Measurements from ENCODE around the gene PPP1R12A.
"Not testable (repeated sequence)": the region's sequence is repeated elsewhere in the genome, so short reads cannot be mapped to it uniquely, and the experiment has no call there.

Gene PPP1R12A

DNA sequence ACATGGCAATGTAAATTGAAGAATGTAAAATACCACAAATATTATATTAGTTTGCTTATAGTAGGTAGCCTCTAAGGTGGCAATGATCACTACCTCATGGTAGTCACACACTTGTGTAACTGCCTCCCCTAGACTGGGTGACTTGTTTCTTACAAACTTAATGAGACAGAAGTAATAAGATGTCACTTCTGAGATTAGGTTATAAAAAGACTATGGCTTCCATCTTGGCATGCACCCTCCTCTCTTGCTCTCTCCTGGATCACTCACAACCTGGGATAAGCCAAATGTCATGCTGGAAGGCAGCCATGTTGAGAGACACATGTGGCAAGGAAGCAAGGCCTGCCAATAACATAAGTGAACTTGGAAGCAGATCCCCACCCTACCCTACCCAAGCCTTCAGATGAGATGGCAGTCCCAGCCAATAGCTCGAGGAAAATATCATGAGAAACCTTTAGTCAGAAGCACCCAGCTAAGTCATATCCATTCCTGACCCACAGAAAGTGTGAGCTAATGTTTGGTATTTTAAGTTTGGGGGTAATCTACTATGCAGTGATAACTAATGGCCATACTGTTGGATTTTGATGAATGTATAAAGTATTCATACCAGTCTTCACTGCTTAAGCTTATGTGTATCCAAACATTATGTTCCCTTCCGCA, 43.3 kb downstream of the PPP1R12A start:
- DNase-seq, result no peak

DNA sequence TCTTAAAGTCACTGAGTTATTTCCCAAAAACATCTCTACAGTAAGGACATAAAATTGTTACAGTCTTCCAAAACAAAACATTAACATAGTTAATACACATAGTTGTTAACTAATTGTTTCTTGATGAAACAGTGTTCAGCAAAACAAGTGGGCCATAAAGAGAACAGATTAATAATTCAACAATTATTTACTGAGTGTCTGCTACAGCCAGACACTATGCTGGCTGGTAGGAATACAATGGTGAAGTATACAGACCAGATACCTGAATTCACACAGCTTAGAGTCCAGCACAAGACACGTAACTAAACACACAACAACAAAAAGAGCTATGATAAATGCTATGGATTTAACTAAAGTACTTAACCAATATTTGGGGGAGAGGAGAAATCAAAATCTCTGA, 47.0 kb downstream of the PPP1R12A start:
- DNase-seq, result no peak

DNA sequence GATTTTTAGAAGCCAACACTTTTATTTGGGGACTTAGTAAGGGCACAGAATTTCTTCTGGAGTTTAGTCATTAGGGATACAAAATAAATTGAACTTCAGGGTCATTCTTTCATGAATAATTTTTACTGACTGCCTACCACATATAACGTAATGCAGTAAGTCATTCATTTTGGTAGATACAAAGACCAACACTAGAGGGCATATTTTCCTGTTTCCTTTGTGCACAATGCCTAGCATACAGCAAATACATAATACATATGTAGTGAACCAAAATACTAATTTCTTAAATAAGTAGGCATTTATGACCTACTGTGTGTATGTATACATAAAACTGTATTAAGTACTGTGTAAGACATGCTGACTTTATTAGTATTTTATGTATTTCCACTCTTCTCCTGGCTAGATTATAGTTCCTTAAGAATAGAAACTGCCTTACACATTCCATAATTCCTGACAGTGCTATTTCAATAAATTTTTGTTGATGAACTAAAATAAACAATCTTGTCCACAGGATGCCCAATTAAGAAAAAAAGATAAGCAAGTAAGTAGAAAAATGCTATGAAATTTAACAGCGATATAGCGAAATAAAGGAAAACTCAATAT, 47.9 kb downstream of the PPP1R12A start:
- no peak for DNase-seq

DNA sequence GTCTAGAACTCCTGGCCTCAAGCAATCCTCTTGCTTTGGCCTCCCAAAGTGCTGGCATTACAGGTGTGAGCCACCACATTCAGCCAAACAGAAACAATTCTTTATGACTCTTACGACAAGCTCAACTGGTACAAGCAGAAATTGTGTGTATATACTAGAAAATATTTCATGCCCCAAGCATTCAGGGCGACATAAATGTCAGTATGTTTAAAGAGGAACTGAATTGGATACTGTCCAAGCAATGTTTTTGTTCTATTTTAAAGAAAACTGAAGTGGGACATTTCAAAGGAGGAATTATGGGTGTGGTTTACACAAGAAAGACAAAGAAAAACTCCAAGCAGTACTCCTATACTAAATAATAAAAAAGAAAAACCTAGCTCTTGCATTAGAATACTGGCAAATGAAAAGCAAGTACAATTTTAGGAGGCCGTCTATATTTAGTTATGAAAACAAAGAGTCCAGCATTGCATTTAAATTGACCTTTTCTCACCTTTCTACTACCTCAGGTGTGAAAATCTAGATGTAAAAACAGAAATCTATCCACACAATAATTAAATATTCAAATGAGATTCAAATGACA, 48.9 kb downstream of the PPP1R12A start:
- no peak for DNase-seq

DNA sequence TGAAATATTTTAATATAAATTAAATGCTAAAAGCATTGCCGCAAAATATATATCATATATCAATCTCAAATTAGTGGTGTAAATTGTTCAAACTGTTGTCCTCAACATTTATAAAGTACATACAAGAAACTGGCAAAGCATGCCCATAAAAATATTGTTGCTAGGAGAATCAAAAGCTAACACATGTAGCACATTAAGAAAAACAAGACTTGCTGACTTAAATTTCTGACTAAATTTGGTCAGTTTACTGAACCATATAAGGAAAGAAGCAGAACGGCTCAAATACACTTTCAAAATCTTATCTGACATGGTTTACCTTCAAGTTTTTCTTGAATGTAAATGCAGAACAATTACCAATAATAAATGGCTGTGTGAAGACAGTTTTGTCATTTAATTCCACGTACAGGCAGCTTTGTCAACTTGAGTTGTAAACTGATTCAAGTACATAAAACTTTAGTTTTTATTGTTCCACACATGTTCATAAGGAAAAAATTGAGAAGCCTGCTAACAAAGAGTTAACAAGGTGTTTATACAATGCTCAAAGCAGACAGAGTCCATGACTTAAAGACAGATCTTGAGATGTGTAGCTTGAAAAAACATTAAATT, 50.4 kb downstream of the PPP1R12A start:
- DNase-seq, result no peak

DNA sequence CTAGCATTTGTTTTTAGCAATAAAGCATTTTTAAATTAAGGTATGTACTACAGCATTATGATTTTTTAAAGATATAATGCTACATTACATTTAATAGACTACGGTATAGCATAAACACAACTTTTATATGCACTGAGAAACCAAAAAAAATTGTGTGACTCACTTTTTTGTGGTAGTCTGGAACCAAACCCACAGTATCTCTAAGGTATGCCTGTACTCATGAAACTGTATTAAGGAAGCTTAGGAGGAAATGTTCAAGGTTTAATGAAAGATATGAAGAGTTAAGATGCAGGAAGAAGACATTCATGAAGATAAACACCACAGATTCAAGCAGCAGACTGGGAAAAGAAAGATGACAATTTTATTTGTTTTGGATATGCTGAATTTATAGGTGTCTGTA, 51.7 kb downstream of the PPP1R12A start:
- no peak for DNase-seq

DNA sequence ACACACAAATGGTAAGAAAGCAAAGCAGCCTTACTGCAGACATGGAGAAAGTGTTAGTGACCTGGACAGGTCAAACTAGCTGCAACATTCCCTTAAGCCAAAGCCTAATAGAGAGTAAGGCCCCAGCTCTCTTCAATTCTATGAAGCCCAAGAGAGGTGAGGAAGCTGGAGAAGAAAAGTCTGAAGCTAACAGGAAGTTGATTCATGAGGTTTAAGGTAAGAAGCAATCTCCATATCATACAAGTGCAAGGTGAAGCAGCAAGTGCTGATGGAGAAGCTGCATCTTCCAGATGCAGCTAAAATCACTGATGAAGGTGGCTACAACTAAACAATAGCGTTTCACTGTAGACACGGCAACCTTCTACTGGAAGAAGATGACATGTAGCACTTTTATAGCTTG, 53.5 kb downstream of the PPP1R12A start:
- no peak for DNase-seq

DNA sequence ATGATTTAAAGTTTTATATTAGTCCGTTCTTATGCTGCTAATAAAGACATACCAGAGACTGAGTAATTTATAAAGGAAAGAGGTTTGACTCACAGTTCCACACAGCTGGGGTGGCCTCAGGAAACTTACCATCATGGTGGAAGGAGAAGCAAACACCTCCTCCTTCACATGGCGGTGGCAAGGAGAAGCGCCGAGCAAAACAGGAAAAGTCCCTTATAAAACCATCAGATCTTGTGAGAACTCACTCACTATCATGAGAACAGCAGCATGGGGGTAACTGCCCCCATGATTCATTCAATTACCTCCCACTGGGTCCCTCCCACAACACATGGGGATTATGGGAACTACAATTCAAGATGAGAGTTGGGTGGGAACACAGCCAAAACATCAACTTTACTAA, 56.4 kb downstream of the PPP1R12A start:
- DNase-seq, result not testable (repeated sequence)

DNA sequence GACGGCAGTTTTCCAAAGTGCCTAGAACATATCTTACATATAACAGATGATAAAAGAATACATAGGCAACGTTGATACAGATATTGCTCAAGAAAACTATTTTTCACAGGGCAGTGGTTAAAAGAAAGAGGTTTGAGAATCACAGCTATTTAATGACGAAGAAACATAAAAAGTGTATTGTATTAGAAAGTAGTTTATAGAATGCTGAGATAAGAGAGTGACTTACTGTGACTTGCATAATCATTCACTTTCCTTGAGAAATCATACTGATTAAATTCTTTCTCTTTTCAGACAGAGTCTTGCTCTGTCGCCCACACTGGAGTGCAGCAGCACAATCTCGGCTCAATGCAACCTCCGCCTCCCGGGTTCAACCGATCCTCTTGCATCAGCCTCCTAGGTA, 57.7 kb downstream of the PPP1R12A start:
- no peak for DNase-seq

DNA sequence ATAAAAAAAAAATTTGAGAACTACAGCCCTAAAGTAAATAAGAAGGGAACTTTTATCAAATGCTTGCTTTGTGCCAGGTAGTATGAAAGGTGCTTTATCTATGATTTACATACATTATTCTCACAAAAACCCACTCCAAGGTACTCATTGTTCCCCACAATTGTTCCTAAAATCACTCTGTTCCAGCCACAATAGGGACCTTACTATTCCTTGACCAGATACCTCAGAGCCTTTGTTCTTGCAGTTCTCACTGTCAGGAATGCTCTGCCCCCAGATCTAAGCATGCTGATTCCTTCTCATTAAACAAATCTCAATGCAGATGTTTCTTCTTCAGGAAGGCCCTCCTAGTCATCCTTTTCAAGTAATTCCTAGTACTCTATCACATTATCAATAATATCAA, 60.2 kb downstream of the PPP1R12A start:
- no peak for DNase-seq

DNA sequence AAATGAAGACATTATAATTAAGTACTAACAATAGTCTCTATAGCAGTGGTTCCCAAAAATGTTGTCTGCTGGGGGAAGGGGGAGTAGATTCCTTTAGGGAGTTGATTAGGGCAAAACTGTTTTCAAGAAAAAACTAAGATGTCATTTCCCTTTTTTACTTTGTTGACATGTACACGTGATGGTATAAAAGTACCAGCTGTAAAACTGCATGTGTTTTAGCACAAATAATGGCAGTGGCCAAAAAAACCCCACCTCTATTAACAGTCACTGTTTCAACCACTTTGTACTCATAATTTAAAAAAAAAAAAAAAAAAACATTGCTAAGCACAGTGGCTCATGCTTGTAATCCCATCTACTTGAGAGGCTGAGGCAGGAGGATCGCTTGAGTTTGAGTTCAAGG, 61.7 kb downstream of the PPP1R12A start:
- no peak for DNase-seq

DNA sequence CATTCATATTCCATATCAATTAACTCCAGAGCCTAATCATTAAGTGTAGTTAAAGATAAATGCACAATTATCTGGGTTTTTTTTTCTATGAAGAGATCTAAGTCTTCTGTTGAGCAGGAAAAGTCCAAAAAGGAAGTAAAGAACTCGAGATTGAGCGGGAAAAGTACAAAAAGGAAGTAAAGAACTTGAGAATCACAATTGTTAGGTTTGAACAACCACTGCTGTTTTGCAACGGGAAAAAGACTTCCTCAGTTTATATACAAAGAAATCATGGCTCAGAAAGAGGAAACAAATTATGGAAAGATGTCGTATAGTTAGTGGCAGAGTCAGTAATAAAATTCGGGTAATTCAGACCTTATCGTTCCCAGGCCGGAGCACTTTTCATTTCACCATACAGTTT, 63.3 kb downstream of the PPP1R12A start:
- no peak for DNase-seq

DNA sequence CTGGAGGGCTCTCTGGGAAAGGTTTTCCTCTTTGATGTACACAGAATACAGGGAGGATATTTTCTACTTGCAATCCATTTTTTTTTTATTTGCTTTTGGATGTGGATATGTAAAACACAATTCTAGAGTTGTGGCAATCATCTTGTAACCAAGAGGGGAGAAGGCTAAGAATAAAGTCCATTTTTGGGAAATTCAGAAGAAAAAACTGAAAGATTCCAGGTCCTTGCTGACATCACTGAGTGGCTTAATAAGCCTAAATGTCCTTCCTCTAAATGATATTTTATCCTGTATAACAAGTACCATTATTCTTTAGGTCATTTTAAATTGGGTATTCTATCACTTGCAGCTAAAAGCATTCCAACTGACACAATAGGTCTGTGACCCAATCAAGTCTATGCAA, 64.0 kb downstream of the PPP1R12A start:
- no peak for DNase-seq

DNA sequence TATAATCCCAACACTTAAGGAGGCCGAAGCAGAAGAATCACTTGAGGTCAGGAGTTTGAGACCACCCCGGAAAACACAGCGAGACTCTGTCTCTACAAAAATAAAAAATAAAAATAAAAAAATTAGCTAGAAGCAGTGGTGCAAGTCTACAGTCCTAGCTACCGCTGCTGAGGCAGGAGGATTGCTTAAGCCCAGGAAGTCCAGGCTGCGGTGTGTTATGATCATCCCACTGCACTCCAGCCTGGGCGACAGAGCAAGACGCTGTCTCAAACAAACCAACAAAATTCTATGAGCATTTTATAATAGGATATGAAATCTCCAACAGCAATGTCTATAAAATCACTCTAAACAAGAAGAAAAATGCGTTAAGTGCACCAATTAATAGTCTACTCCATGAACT, 75.3 kb downstream of the PPP1R12A start:
- DNase-seq, result no peak

DNA sequence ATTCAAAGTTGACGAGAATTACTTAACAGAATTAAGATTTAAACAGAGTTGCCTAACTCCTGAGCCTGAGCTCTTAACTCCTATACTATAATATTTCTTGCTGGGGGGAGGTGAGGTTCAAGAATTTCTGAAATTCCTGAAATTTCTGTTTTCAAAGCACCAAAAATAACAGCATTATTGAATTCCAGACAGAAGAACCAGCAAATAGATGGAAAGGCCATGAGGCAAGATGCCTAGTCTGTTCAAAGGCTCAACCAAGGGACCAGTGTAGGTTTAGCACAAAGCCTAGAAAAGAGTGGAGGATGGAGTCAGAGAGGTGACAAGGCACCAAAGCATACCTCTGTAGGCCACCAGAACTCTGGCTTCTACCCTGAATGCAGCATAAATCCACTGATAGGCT, 76.4 kb downstream of the PPP1R12A start:
- DNase-seq, result no peak

DNA sequence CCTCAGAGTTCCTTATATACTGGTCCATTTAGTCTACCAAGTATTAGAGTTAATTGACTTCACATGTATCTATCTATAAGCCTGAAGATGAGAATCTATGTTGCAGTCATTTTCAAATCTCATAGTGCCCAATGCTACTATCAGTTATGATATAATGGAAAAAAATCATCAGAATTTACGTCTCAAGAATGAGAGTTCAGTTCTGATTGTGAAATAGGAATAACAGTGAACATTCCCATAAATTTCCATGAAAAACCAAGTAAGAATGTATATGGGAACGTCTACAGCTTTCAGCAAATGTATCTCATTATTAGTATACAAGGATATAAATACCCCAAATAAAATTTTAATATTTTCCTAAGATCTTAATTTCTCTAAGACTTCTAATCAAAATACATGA, 77.2 kb downstream of the PPP1R12A start:
- no peak for DNase-seq

DNA sequence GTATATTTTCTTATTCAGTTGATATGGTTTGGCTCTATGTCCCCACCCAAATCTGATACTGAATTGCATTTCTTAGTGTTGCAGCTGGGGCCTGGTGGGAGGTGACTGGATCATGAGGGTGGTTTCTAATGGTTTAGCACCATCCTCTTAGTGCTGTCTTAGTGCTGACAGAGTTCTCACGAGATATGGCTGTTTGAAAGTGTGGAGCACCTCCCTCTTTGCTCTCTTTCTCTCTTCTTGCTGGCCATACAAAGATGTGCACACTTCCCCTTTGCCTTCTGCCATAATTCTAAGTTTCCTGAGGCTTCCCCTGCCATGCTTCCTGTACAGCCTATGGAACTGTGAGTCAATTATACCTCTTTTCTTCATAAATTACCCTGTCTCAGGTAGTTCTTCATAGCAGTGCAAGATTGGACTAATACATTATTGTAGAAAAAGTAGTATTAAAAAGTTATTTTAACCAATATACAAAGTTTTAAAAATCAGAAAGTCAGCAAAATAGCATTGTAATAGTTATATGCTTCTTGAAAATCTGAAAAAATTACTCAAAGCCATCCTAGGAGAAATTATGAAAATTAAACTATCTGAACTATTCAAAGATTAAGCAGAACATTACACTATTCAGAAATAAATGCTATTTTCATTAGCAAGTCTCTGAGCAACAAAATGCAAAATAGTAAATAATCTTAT, 84.1 kb downstream of the PPP1R12A start:
- no peak for DNase-seq

DNA sequence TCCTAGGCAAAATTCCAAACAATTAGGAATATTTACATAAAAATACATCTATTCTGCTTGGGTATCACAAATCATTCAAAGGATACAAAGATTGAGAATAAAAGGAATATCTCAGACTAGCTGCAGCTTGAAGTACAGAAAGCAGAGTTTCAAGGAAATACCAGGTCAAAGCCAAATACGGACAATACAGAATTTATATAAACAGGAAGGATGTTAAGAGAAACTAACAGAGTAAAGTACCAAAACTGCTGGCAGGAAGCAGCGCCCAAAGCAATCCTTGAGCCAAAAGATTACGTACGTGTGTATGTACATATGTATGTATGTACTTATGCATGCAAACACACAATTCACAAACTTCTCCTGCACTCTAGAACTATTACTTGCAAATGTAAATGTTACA, 86.6 kb downstream of the PPP1R12A start:
- no peak for DNase-seq

DNA sequence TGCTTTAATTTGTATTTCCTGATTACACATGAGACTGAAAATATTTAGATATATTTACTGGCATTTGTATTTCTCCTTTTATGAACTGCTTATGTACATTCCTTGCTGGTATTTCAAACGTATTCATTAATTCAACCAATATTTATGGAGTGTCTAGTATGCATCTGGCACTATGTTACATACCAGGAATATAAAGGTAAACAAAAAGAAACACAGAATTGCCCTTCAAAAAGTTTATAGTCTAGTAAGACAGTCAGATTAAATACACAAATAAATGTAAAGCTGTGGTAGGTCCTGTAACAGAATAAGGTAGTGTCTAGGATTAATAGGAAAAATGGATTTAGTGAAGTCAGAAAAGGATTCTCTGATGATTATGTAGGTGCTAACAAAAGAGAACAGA, 87.5 kb downstream of the PPP1R12A start:
- no peak for DNase-seq

DNA sequence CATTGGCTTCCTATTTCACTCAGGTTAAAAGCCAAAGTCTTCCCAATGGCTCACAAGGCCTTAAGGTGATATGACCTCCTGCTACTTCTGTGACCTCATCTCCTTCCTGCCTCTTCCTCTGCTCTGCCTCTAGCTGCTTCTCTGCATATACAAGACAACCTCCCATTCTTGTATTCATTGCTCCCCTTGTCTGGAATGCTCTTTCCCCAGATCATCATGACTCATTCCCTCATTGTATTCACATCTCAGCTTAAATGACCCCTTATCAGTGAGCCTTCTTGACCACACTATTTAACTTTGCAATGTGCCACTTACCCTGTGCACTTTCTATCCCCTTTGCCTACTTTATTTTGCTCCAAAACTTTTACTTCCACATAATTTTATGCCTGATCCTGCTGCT, 90.2 kb downstream of the PPP1R12A start:
- DNase-seq, result no peak

DNA sequence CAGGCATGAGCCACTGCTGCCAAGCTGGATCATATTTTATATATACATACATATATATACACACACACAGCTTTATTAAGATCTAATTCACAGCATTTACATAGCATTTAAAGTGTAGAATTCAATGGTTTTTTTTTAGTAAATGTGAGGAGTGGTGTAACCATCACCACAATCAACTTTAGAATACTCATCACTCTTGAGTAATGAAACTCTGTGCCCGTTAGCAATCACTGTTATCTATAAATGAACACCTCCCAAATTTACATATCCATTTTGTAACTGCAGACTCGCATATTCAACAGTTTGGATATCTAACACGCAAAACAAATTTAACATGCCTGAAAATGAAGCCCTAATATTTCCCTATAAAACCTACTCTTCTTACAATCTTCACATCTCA, 90.9 kb downstream of the PPP1R12A start:
- no peak for DNase-seq

DNA sequence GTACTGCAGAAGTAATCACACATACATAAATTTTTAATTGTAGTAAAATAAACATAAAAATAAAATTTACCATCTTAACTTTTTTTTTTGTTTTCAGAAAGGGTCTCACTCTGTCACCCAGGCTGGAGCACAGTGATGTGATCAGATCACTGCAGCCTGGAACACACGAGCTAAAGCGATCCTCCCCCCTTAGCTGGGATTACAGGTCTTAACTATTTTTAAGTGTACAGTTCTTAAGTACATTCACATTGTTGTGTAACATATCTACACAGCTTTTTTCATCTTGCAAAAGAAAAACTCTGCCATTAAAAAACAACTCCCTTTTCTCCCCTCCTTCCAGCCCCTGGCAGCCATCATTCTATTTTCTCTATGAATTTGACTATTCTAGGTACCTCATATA, 92.3 kb downstream of the PPP1R12A start:
- no peak for DNase-seq

DNA sequence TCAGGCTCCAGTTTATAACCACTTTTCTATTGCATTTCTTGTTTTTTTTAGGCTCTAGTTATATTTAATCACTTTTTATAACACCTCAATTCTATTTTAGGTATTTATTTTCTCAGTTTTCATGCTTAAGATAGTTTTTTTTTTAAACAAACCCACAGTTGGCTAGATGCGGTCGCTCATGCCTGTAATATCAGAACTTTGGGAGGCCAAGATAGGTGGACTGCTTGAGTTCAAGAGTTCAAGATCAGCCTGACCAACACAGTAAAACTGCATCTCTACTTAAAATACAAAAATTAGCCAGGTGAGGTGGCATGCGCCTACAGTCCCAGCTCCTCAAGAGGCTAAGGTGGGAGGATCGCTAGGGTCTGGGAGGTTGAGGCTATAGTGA, 93.0 kb downstream of the PPP1R12A start:
- no peak for DNase-seq
